Measurements from ENCODE around the gene EPDR1.

EPDR1 gene

GRCh38 chr7:37988721-37989650 lies 68.5 kb downstream of the EPDR1 start:
- Histone ChIP-seq H3K27me3 (ENCODE audit: control insufficient read depth, insufficient read depth, low read length) (no peaks in the 10 kb centered on the region), H3K4me1 (ENCODE audit: control insufficient read depth, insufficient read depth, low read length) (peaks cover 40% of the 10 kb centered on the region), H3K36me3 (ENCODE audit: control insufficient read depth, insufficient read depth, low read length) (no peaks in the 10 kb centered on the region), H3K9me3 (ENCODE audit: control insufficient read depth, low read length) (no peaks in the 10 kb centered on the region), H3K9ac (ENCODE audit: low read length) (no peak overlapping the region), H3K4me3 (ENCODE audit: low read length) (no peak overlapping the region)

DNA sequence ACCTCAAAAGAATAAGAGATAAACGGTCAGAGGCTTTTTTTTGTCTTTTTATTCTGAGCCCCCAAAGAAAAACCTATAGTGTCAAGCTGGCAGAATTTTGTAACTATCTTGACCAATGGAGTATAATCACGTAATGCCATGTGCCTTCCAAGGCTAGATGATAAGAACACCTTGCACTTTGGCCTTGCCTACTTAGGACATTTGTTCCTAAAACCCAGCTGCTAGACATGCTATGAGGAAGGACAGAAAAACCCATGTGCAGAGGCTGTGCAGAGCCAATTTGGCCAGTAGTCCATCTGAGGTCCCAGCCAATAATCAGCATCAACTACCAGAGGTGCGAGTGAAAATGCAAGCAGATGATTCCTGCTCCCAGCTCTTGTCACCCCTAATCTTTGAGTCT lies 69.9 kb downstream of the EPDR1 start:
- Histone ChIP-seq H3K9me3 (ENCODE audit: control insufficient read depth, low read length) (no peaks in the 10 kb centered on the region), H3K27me3 (ENCODE audit: control insufficient read depth, insufficient read depth, low read length) (no peaks in the 10 kb centered on the region), H3K4me1 (ENCODE audit: control insufficient read depth, insufficient read depth, low read length) (peaks cover 35% of the 10 kb centered on the region), H3K9ac (ENCODE audit: low read length) (no peak overlapping the region), H3K4me3 (ENCODE audit: low read length) (no peak overlapping the region), H3K36me3 (ENCODE audit: control insufficient read depth, insufficient read depth, low read length) (no peaks in the 10 kb centered on the region)

GRCh38 chr7:37993060-37993501 lies 72.6 kb downstream of the EPDR1 start:
- no peak overlapping the region for H3K9ac ChIP-seq (ENCODE audit: low read length)
- H3K27me3 ChIP-seq (ENCODE audit: control insufficient read depth, insufficient read depth, low read length): no peaks in the 10 kb centered on the region
- H3K9me3 ChIP-seq (ENCODE audit: control insufficient read depth, low read length): no peaks in the 10 kb centered on the region
- H3K4me1 ChIP-seq (ENCODE audit: control insufficient read depth, insufficient read depth, low read length): peaks cover 16% of the 10 kb centered on the region
- no peaks in the 10 kb centered on the region for H3K36me3 ChIP-seq (ENCODE audit: control insufficient read depth, insufficient read depth, low read length)
- H3K4me3 ChIP-seq (ENCODE audit: low read length): no peak overlapping the region

GRCh38 chr7:37999673-38000072 lies 79.2 kb downstream of the EPDR1 start:
- Histone ChIP-seq H3K9me3 (ENCODE audit: control insufficient read depth, low read length) (no peaks in the 10 kb centered on the region), H3K36me3 (ENCODE audit: control insufficient read depth, insufficient read depth, low read length) (no peaks in the 10 kb centered on the region), H3K4me1 (ENCODE audit: control insufficient read depth, insufficient read depth, low read length) (no peaks in the 10 kb centered on the region), H3K4me3 (ENCODE audit: low read length) (no peak overlapping the region), H3K9ac (ENCODE audit: low read length) (no peak overlapping the region), H3K27me3 (ENCODE audit: control insufficient read depth, insufficient read depth, low read length) (no peaks in the 10 kb centered on the region)

DNA sequence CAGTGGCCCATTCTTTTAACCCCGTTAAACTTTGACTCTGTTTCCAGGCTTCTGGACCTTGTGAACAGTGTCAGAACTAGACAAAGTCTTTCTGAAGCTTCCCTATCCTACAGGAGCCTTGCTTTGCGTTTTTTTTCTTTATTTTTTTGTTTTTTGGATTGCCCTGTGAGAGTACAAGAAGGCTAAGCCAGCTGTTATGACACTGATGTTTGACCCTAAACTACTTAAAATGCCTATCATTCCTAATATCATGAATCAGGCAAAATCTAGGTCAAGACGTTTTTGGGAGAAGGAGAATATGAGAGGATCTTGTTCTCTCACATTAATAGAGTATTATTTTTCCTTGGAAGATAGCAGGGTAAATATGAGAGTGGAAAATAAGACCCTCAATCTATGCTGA lies 79.8 kb downstream of the EPDR1 start:
- H3K4me1 ChIP-seq (ENCODE audit: control insufficient read depth, insufficient read depth, low read length): no peaks in the 10 kb centered on the region
- H3K9ac ChIP-seq (ENCODE audit: low read length): no peak overlapping the region
- H3K27me3 ChIP-seq (ENCODE audit: control insufficient read depth, insufficient read depth, low read length): no peaks in the 10 kb centered on the region
- no peaks in the 10 kb centered on the region for H3K36me3 ChIP-seq (ENCODE audit: control insufficient read depth, insufficient read depth, low read length)
- no peak overlapping the region for H3K4me3 ChIP-seq (ENCODE audit: low read length)
- no peaks in the 10 kb centered on the region for H3K9me3 ChIP-seq (ENCODE audit: control insufficient read depth, low read length)
